Thyroid gland (tissue), 4 donors: ENCODE measurements around the gene CHSY1.

Experiments used
- CTCF ChIP-seq, 6 experiments: fragments of 200-600 bp in 3 of 6; fragments of 450-650 bp in 3 of 6; sonication (generic) in 3 of 6; IDR thresholded peaks; one replicate each; pipeline ENCODE4 v1.5.1; 2016 to 2019; ENCODE audit warnings: antibody characterized with exemption in 6 of 6, mild to moderate bottlenecking in 2 of 6, inconsistent platforms in 1 of 6, moderate library complexity in 1 of 6
- POLR2A ChIP-seq, 2 donors: fragments of 450-650 bp; IDR thresholded peaks; one replicate each; pipeline ENCODE4 v1.6.1; 2017; ENCODE audit warnings: antibody characterized with exemption in 2 of 2, mild to moderate bottlenecking in 2 of 2, moderate library complexity in 1 of 2

DNA sequence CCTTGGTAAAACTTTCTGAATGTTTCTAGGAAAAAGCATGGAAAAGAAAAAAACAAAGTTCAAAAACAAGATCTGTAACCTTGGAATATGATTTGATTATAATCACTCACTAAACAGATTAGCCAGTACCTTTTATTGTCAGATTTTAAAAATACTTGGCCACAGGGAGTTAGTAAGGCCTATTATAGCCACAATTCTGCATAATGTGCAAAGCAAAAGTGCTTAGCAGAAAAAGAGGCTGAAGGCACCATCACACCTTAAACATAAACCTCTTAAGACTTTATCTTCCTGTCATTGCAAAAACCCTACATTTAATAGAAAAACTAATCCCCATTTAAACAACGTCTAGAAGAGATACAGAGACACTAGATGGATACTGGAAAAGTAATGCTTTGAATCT lies 41.8 kb downstream of the CHSY1 start:
- no peak for TF ChIP-seq CTCF (IDR thresholded peaks at IDR 0.05)
- TF ChIP-seq POLR2A (IDR thresholded peaks at IDR 0.05) = no peak
